SK-N-SH (cell line): ENCODE measurements around the gene YTHDC2. TPM values are rescaled to one million over a fixed set of nuclear protein-coding genes. Genes with fewer than 3 reads are reported as not detected.

Source experiments
- CTCF ChIA-PET: fragments of 300-600, 350-600 bp; formaldehyde crosslinking; extraction: SDS; loops from one replicate; lab custom pipeline; 2021; lab: Yijun Ruan, JAX
- POLR2A ChIA-PET: fragments of 350-600 bp; sonication (Branson Sonifier 250); formaldehyde crosslinking; extraction: SDS; loops from one replicate; lab custom pipeline; 2020; ENCODE audit warnings: antibody characterized with exemption, inconsistent platforms; lab: Yijun Ruan, JAX
- DNase-seq: peaks from one replicate; pipeline ENCODE4 v3.0.0; 2012
- H2AFZ ChIP-seq: fragments of 200-600 bp; sonication (generic); 2 replicates; pipeline ENCODE4 v1.8.1; 2016; ENCODE audit warnings: antibody characterized with exemption, mild to moderate bottlenecking, low read depth
- H3F3A ChIP-seq: fragments of 200-600 bp; sonication (generic); replicated peaks from 2 replicates; pipeline ENCODE3; 2016; ENCODE audit warnings: antibody characterized with exemption, mild to moderate bottlenecking; ENCODE audit not compliant: insufficient read depth
- H3K27ac ChIP-seq, 2 experiments: fragments of 200-500 bp in 1 of 2; fragments of 200-600 bp in 1 of 2; sonication (Bioruptor generic) in 1 of 2; sonication (generic), shearing (Covaris generic) in 1 of 2; 2 replicates each; pipeline versions ENCODE4 v1.5.1 to v1.6.1; 2014 to 2016; ENCODE audit warnings: low read depth in 2 of 2, inconsistent platforms in 1 of 2, low read length in 1 of 2, mild to moderate bottlenecking in 1 of 2, mixed read lengths in 1 of 2
- H3K27me3 ChIP-seq: fragments of 200-600 bp; sonication (generic), shearing (Covaris generic); 2 replicates; pipeline ENCODE4 v1.6.1; 2016; ENCODE audit warnings: mixed run types; ENCODE audit not compliant: insufficient read depth
- H3K36me3 ChIP-seq, 2 experiments: fragments of 200-500 bp in 1 of 2; fragments of 200-600 bp in 1 of 2; sonication (Bioruptor generic) in 1 of 2; sonication (generic) in 1 of 2; replicated peaks in 1 of 2; 2 replicates each; pipeline versions ENCODE3 to v1.5.1; 2014 to 2016; ENCODE audit warnings: low read length in 1 of 2, mild to moderate bottlenecking in 1 of 2; ENCODE audit not compliant: insufficient read depth in 2 of 2, control insufficient read depth in 1 of 2
- H3K4me1 ChIP-seq, 2 experiments: fragments of 200-500 bp in 1 of 2; fragments of 200-600 bp in 1 of 2; sonication (Bioruptor generic) in 1 of 2; sonication (generic), shearing (Covaris generic) in 1 of 2; 2 replicates each; pipeline versions ENCODE4 v1.5.1 to v1.6.1; 2014 to 2016; ENCODE audit warnings: low read depth in 1 of 2, low read length in 1 of 2, mixed run types in 1 of 2; ENCODE audit not compliant: insufficient read depth in 2 of 2, control insufficient read depth in 1 of 2
- H3K4me2 ChIP-seq: fragments of 200-600 bp; sonication (generic), shearing (Covaris generic); 2 replicates; pipeline ENCODE4 v1.6.1; 2017; ENCODE audit warnings: mixed run types
- H3K4me3 ChIP-seq, 2 experiments: fragments of 200-500 bp in 1 of 2; fragments of 200-600 bp in 1 of 2; sonication (Bioruptor generic) in 1 of 2; sonication (generic), shearing (Covaris generic) in 1 of 2; 2 replicates each; pipeline versions ENCODE4 v1.5.1 to v1.8.1; 2014 to 2016; ENCODE audit warnings: low read depth in 2 of 2, inconsistent platforms in 1 of 2, low read length in 1 of 2, mild to moderate bottlenecking in 1 of 2, mixed read lengths in 1 of 2, moderate library complexity in 1 of 2
- H3K79me2 ChIP-seq: fragments of 200-600 bp; sonication (generic); 2 replicates; pipeline ENCODE4 v1.8.1; 2017; ENCODE audit warnings: mild to moderate bottlenecking; ENCODE audit not compliant: insufficient read depth
- H3K9ac ChIP-seq: fragments of 200-600 bp; sonication (generic); 2 replicates; pipeline ENCODE4 v1.6.1; 2017; ENCODE audit warnings: mixed run types
- H3K9me2 ChIP-seq: fragments of 200-600 bp; sonication (generic); 2 replicates; pipeline ENCODE4 v1.6.1; 2017; ENCODE audit warnings: mixed run types
- H3K9me3 ChIP-seq: fragments of 200-600 bp; sonication (generic); 2 replicates; pipeline ENCODE4 v1.6.1; 2017; ENCODE audit warnings: mixed run types, mild to moderate bottlenecking, moderate library complexity
- H4K20me1 ChIP-seq: fragments of 200-600 bp; sonication (generic); 2 replicates; pipeline ENCODE4 v1.6.1; 2017; ENCODE audit warnings: mild to moderate bottlenecking, mixed run types; ENCODE audit not compliant: insufficient read depth
- ELF1 ChIP-seq: IDR thresholded peaks from 2 replicates; pipeline ENCODE4 v1.4.0; 2012
- EP300 ChIP-seq, 2 experiments: IDR thresholded peaks; 2 replicates each; pipeline versions ENCODE4 v1.4.0 to v1.6.1; 2012; ENCODE audit warnings: borderline replicate concordance in 1 of 2, low read depth in 1 of 2, low read length in 1 of 2
- EZH2phosphoT487 ChIP-seq: fragments of 200-600 bp; sonication (generic); IDR thresholded peaks from 2 replicates; pipeline ENCODE4 v1.6.1; 2017; ENCODE audit warnings: low read depth, mixed run types, mild to moderate bottlenecking, antibody characterized with exemption, moderate library complexity, borderline replicate concordance
- FOSL2 ChIP-seq: IDR thresholded peaks from 2 replicates; pipeline ENCODE4 v1.4.0; 2012; ENCODE audit warnings: low read depth, mild to moderate bottlenecking, moderate library complexity, borderline replicate concordance
- MAX ChIP-seq: IDR thresholded peaks from 2 replicates; pipeline ENCODE4 v1.4.0; 2012; ENCODE audit warnings: low read depth
- MEF2A ChIP-seq: IDR thresholded peaks from 2 replicates; pipeline ENCODE4 v1.4.0; 2012; ENCODE audit warnings: low read depth, borderline replicate concordance
- NFIC ChIP-seq: IDR thresholded peaks from 2 replicates; pipeline ENCODE4 v1.4.0; 2012; ENCODE audit warnings: borderline replicate concordance
- POLR2AphosphoS5 ChIP-seq: IDR thresholded peaks from 2 replicates; pipeline ENCODE4 v1.6.1; 2012; ENCODE audit warnings: low read depth, low read length
- RAD21 ChIP-seq: IDR thresholded peaks from 2 replicates; pipeline ENCODE4 v1.6.1; 2012; ENCODE audit warnings: mild to moderate bottlenecking, low read length
- REST ChIP-seq: IDR thresholded peaks from 2 replicates; pipeline ENCODE4 v1.6.1; 2012; ENCODE audit warnings: mild to moderate bottlenecking, low read depth, low read length, moderate library complexity
- SIN3A ChIP-seq: IDR thresholded peaks from 2 replicates; pipeline ENCODE4 v1.6.1; 2012; ENCODE audit warnings: low read depth, mild to moderate bottlenecking, low read length, moderate library complexity, borderline replicate concordance
- SMC3 ChIP-seq: IDR thresholded peaks from 2 replicates; pipeline ENCODE4 v1.6.1; 2012; ENCODE audit warnings: low read depth, low read length, improper control_type of control experiment
- TAF1 ChIP-seq: IDR thresholded peaks from 2 replicates; pipeline ENCODE4 v1.6.1; 2012; ENCODE audit warnings: low read depth, mild to moderate bottlenecking, low read length, moderate library complexity, borderline replicate concordance
- USF2 ChIP-seq: fragments of 150-350 bp; IDR thresholded peaks from 2 replicates; pipeline ENCODE4 v1.6.1; 2017; ENCODE audit warnings: antibody characterized with exemption, low read length, low read depth, borderline replicate concordance
- YY1 ChIP-seq: IDR thresholded peaks from 2 replicates; pipeline ENCODE4 v1.4.0; 2012; ENCODE audit warnings: low read depth, mild to moderate bottlenecking
- ZBTB33 ChIP-seq: IDR thresholded peaks from 2 replicates; pipeline ENCODE4 v1.4.0; 2012; ENCODE audit warnings: low read depth, borderline replicate concordance
- WGBS: methylation state at CpG from one replicate; pipeline ENCODE4 v1.1.6; 2017; ENCODE audit warnings: low lambda C conversion rate; 5-methylcytosine and 5-hydroxymethylcytosine counted together
- polyA plus RNA-seq, 3 experiments: library from polyadenylated mRNA; depleted of rRNA; stranded (reverse); fragments of >200 nt; gene quantifications; 2 replicates each; pipeline ENCODE4 v1.2.3, GENCODE V29; 2012
- TF ChIP-seq, protein P1 (sequence below): IDR thresholded peaks from 2 replicates; pipeline ENCODE4 v1.4.0; 2012; ENCODE audit warnings: low read depth, borderline replicate concordance
- TF ChIP-seq, protein P2 (sequence below): fragments of 200-600 bp; sonication (generic); IDR thresholded peaks from 2 replicates; pipeline ENCODE4 v1.6.1; 2017; ENCODE audit warnings: antibody characterized with exemption, mild to moderate bottlenecking, moderate library complexity

Gene YTHDC2
- polyA plus RNA-seq, 1 of the 3 experiments (the other 2 are of a cell fraction), result 3.5 TPM

- Histone ChIP-seq H3K27me3 (no peaks in the 10 kb centered on the region; the same call in 1 of the 2 replicates), H3K9ac (no peak overlapping the region), H3K4me1 (no peaks in the 10 kb centered on the region), H3K27ac (no peak overlapping the region), H3K9me3 (no peaks in the 10 kb centered on the region), H3K4me3 (no peak overlapping the region), H4K20me1 (no peaks in the 10 kb centered on the region), H3F3A (no peaks in the 10 kb centered on the region), H3K9me2 (no peaks in the 10 kb centered on the region), H3K36me3 (no peaks in the 10 kb centered on the region), H3K79me2 (no peaks in the 10 kb centered on the region), H2AFZ (no peak overlapping the region), H3K4me2 (no peak overlapping the region)
- no peak for DNase-seq
- ChIA-PET CTCF (interaction anchor here (1.5 to 1.9 kb wide), 2 partner anchors 23 to 29 kb away, joined by 4 to 9 read pairs; no protein-coding TSS in a partner anchor), POLR2A (interaction anchor here (0.6 kb wide), 1 partner anchor 8 kb away, joined by 3 read pairs; no protein-coding TSS in a partner anchor)
- TF ChIP-seq SMC3 (no peak), SIN3A (no peak), YY1 (no peak), ZBTB33 (no peak)
- TF ChIP-seq, protein P1, sequence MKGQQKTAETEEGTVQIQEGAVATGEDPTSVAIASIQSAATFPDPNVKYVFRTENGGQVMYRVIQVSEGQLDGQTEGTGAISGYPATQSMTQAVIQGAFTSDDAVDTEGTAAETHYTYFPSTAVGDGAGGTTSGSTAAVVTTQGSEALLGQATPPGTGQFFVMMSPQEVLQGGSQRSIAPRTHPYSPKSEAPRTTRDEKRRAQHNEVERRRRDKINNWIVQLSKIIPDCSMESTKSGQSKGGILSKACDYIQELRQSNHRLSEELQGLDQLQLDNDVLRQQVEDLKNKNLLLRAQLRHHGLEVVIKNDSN, result no peak
- 7% methylated on average over 3 of the region's 3 CpGs for whole genome bisulfite sequencing
These were observed 121.5 kb downstream of the YTHDC2 start for GRCh38 chr5:113634957-113635356.

- H3K9me3 ChIP-seq, result no peaks in the 10 kb centered on the region
- H3K9me2 ChIP-seq, result no peaks in the 10 kb centered on the region
- no peaks in the 10 kb centered on the region for H3F3A ChIP-seq
- ChIA-PET CTCF (interaction anchor here (1.3 kb wide), 1 partner anchor 22 kb away, joined by 3 read pairs; no protein-coding TSS in a partner anchor), POLR2A (no interaction called here)
- no peaks in the 10 kb centered on the region for H3K36me3 ChIP-seq
- no peak overlapping the region for H3K9ac ChIP-seq
- no peaks in the 10 kb centered on the region for H3K79me2 ChIP-seq
- no peak overlapping the region for H3K4me3 ChIP-seq
- H3K27ac ChIP-seq, result no peak overlapping the region
- no peak overlapping the region for H3K4me2 ChIP-seq
- no peaks in the 10 kb centered on the region for H3K4me1 ChIP-seq
- no peak for DNase-seq
- no peak overlapping the region for H2AFZ ChIP-seq
- no peaks in the 10 kb centered on the region for H3K27me3 ChIP-seq
- no peaks in the 10 kb centered on the region for H4K20me1 ChIP-seq
- TF ChIP-seq EP300 (IDR thresholded peaks at IDR 0.05; ENCODE audit: borderline replicate concordance in 1 of 2, low read depth in 1 of 2, low read length in 1 of 2) (no peak), YY1 (no peak), TAF1 (no peak), POLR2AphosphoS5 (no peak), SIN3A (no peak), MAX (no peak), REST (no peak), USF2 (no peak), MEF2A (no peak), ELF1 (no peak), FOSL2 (no peak), EZH2phosphoT487 (no peak), NFIC (no peak), RAD21 (no peak)
- TF ChIP-seq, protein P2, sequence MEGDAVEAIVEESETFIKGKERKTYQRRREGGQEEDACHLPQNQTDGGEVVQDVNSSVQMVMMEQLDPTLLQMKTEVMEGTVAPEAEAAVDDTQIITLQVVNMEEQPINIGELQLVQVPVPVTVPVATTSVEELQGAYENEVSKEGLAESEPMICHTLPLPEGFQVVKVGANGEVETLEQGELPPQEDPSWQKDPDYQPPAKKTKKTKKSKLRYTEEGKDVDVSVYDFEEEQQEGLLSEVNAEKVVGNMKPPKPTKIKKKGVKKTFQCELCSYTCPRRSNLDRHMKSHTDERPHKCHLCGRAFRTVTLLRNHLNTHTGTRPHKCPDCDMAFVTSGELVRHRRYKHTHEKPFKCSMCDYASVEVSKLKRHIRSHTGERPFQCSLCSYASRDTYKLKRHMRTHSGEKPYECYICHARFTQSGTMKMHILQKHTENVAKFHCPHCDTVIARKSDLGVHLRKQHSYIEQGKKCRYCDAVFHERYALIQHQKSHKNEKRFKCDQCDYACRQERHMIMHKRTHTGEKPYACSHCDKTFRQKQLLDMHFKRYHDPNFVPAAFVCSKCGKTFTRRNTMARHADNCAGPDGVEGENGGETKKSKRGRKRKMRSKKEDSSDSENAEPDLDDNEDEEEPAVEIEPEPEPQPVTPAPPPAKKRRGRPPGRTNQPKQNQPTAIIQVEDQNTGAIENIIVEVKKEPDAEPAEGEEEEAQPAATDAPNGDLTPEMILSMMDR, result no peak
These were observed 128.2 kb downstream of the YTHDC2 start for GRCh38 chr5:113641715-113642114.
